Right ventricle myocardium inferior (tissue), 1 donor: ENCODE measurements around the gene ATXN7L2. TPM values are rescaled to one million over a fixed set of nuclear protein-coding genes. Genes with fewer than 3 reads are reported as not detected.
"Not testable (repeated sequence)": the region's sequence is repeated elsewhere in the genome, so short reads cannot be mapped to it uniquely, and the experiment has no call there.

Experiments used
- ATAC-seq: fragments of 200-7000 bp; cut with Tn5 transposase; one replicate; pipeline ENCODE4 v1.9.1; 2020; ENCODE audit warnings: mild to moderate bottlenecking, moderate library complexity
- DNase-seq: peaks from one replicate; pipeline ENCODE4 v3.0.0; 2021; ENCODE audit errors: missing footprints
- intact Hi-C: fragments of 100-400 bp; cut with DNase I; formaldehyde crosslinking; loops from one replicate; pipeline ENCODE4 v1.11.0; 2022
- total RNA-seq: library from RNA; stranded (reverse); fragmentation: NEBNext Ultra II Directional; extraction: Animal tissue kit (Norgen Biotek cat#: 25700); gene quantifications from one replicate; pipeline ENCODE4 v1.2.1, GENCODE V29; 2021
- donor health status: DM: no; HTN: yes; CAD: no; lungs with severe emphysema.

The ATXN7L2 gene
- total RNA-seq, 1 donor from 2014 or later: 2.5 TPM

- intact Hi-C loops: not testable (repeated sequence)
Observed at GRCh38 chr1:109473284-109474057, 10.2 kb upstream of the ATXN7L2 start.

GRCh38 chr1:109474697-109475096 is 9.0 kb upstream of the ATXN7L2 start:
- DNase-seq (no peak), ATAC-seq (peak; percentile 45)
- intact Hi-C loops: no loop called here

More at GRCh38 chr1:109473284-109474057, 10.2 kb upstream of the ATXN7L2 start:
- peak; percentile 38 for ATAC-seq
- DNase-seq: not testable (repeated sequence)

- intact Hi-C loops: no loop called here
- no peak for ATAC-seq
- no peak for DNase-seq
Observed at GRCh38 chr1:109475261-109475660, 8.4 kb upstream of the ATXN7L2 start.

GRCh38 chr1:109476825-109477224 is 6.9 kb upstream of the ATXN7L2 start:
- ATAC-seq (no peak), DNase-seq (no peak)
- intact Hi-C loops: no loop called here

GRCh38 chr1:109477821-109478220 is 5.9 kb upstream of the ATXN7L2 start:
- no peak for DNase-seq
- intact Hi-C loops: no loop called here
- ATAC-seq: no peak

- DNase-seq (no peak), ATAC-seq (no peak)
- intact Hi-C loops: no loop called here
Observed at GRCh38 chr1:109478806-109479205, 4.9 kb upstream of the ATXN7L2 start.

GRCh38 chr1:109479311-109479710 is 4.4 kb upstream of the ATXN7L2 start:
- DNase-seq (no peak), ATAC-seq (no peak)
- intact Hi-C loops: no loop called here

- DNase-seq: no peak
- ATAC-seq: no peak
- intact Hi-C loops: loop anchor here (5.0 kb wide), 1 partner anchor 53 kb away; the partner anchor contains the start of gene PSMA5
Observed at GRCh38 chr1:109479901-109480300, 3.8 kb upstream of the ATXN7L2 start.

GRCh38 chr1:109481646-109482045 is 2.1 kb upstream of the ATXN7L2 start:
- DNase-seq (no peak), ATAC-seq (no peak)
- intact Hi-C loops: loop anchor here (5.0 kb wide), 1 partner anchor 54 kb away; the partner anchor contains the start of gene PSMA5

- intact Hi-C loops: loop anchor here (5.0 kb wide), 1 partner anchor 55 kb away; the partner anchor contains the start of gene PSMA5
- DNase-seq (no peak), ATAC-seq (no peak)
Observed at GRCh38 chr1:109482242-109482641, 1.5 kb upstream of the ATXN7L2 start.

GRCh38 chr1:109482791-109483671 is 674 bp upstream of the ATXN7L2 start:
- DNase-seq: no peak
- ATAC-seq: peak; percentile 21
- intact Hi-C loops: loop anchor here (5.0 kb wide), 1 partner anchor 56 kb away; the partner anchor contains the start of gene PSMA5

- intact Hi-C loops: loop anchor here (5.0 kb wide), 1 partner anchor 57 kb away; the partner anchor contains the start of gene PSMA5
- DNase-seq (no peak), ATAC-seq (no peak)
Observed at GRCh38 chr1:109484519-109484975, 842 bp downstream of the ATXN7L2 start.

- no peak for DNase-seq
- intact Hi-C loops: no loop called here
- ATAC-seq: no peak
Observed at GRCh38 chr1:109485001-109485400, 1.3 kb downstream of the ATXN7L2 start.

- no peak for ATAC-seq
- intact Hi-C loops: no loop called here
- DNase-seq: no peak
Observed at GRCh38 chr1:109487261-109487660, 3.6 kb downstream of the ATXN7L2 start.

- intact Hi-C loops: no loop called here
- no peak for ATAC-seq
- no peak for DNase-seq
Observed at GRCh38 chr1:109488201-109488600, 4.5 kb downstream of the ATXN7L2 start.

GRCh38 chr1:109488696-109489095 is 5.0 kb downstream of the ATXN7L2 start:
- ATAC-seq: no peak
- DNase-seq: no peak
- intact Hi-C loops: no loop called here

- DNase-seq (no peak), ATAC-seq (peak; percentile 34)
- intact Hi-C loops: no loop called here
Observed at GRCh38 chr1:109490029-109490933, 6.6 kb downstream of the ATXN7L2 start.

- intact Hi-C loops: no loop called here
- ATAC-seq: no peak
- DNase-seq: no peak
Observed at GRCh38 chr1:109490934-109491302, 7.2 kb downstream of the ATXN7L2 start.
